Measurements from ENCODE around the gene DTX1.

Gene DTX1

DNA sequence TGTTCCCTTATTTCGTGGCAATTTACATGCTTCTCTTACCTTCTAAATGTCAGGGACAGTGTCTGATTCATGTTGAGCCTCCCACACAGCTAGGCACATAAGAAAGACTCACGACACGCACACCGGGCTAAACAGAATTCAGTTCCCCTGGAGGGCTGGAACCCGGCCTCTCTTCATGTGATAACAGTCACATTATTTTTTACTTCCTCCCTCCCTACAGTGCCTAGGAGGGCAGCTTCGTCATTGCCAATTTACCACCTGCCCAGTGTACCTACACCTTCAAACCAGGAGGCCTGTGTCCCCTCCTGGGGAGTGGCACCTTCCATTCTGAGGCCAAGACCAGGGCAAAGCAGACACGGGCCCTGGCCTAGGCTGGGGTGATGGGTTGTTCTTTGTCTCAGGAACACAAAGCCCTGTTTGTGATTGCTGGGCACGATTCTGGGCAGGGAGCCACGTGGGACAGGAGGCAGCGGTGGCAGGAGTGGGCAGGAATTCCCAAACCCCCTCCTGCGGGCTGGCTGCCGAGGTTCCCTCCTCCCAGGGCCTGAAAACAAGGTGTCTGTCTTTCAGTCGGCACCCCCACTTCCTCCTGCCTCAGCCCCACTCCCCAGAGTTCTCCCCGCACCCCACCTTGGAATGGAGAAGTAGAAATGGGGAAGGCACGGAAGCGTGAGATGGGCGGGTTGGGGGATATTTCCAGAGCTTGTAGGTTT lies 85.8 kb downstream of the DTX1 start:
- no peak for DNase-seq

DNA sequence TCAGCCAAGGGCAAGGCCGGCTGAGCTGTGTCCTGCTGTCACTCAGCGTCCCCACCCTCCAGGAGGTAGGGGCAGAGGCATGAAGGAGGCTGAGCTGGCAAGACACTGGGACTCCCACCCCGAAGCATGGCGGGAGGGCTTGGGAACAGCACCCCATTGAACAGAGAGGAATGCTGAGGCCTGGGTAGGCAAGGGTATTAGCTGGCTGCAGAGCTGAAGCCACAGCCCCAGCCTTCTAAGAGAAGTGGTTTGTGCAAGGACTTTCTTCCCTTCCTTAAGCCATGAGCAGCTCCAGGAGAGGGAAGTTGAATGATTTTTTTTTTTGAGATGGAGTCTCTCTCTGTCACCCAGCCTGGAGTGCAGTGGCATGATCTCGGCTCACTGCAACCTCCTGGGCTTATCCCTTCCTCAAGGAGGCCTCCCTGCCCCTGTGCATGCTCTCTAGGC lies 86.4 kb downstream of the DTX1 start:
- no peak for DNase-seq

DNA sequence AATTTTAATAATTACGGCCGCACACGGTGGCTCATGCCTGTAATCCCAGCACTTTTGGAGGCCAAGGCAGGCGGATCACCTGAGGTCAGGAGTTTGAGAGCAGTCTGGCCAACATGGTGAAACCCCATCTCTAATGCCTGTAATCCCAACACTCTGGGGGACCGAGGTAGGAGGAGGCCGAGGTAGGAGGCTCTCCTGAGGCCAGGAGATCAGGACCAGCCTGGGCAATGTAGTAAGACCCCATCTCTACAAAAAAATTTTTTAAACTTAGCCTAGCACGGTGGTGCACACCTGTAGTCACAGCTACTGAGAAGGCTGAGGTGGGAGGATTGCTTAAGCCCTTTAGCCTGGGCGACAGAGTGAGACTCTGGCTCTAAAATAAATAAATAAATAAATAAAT lies 87.4 kb downstream of the DTX1 start:
- no peak for DNase-seq

DNA sequence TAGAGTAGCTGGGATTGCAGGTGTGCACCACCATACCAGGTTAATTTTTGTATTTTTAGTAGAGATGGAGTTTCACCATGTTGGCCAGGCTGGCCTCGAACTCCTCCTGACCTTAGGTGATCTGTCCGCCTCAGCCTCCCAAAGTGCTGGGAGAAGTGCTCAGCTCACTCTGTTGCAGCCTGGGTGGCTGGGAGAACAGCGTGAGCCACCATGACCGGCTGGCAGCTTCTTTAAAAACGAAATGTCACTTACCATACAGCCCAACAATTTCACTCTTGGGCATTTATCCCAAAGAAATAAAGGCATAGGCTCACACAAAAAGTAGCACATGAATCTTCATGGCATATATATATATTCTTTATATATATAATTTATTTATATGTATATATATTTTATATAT lies 88.3 kb downstream of the DTX1 start:
- no peak for DNase-seq

DNA sequence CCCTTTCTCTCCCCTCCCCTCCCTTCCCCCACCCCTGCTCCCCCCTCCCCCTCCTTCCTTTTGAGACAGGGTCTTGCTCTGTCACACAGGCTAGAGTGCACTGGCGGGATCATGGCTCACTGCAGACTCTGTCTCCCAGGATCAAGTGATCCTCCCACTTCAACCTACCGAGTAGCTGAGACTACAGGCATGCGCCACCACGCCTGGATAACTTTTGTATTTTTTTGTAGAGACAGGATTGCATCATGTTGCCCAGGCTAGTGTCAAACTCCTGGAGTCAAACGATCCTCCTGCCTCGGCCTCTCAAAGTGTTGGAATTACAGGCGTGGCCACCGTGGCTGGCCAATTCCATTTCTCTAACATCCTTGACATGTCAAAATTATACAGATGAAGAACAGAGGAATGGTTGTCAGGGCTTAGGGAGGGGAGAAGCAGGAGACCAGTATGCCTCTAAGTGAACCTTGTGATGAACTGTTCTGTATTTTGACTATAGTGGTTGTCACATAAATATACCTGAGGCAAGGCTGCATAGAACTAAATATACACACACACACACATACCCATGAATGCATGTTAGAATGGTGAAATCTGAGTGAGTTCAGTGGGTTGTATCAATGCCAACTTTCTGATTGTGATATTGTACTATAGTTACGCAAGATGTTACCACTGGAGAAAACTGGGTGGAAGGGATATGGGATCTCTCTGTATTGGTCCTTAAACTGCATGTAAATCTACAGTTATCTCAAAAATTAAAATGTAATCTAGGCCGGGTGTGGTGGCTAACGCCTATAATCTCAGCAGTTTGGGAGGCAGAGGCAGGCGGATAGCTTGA lies 89.4 kb downstream of the DTX1 start:
- no peak for DNase-seq

DNA sequence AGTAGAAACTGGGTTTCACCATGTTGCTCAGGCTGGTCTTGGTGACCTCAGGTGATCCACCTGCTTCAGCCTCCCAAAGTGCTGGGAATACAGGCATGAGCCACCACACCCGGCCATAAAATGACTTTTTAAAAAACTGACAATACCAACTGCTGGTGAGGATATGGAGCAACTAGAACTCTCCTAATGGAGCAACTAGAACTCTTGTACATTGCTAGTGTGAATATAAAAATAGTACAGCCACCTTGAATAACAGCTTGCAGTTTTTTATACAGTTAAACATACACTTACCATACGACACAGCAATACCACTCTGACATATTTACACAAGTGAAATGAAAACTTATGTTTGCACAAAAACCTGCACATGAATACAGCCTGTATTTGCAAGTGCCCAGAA lies 90.5 kb downstream of the DTX1 start:
- DNase-seq: no peak
